Measurements from ENCODE around the gene ARX.

DNA sequence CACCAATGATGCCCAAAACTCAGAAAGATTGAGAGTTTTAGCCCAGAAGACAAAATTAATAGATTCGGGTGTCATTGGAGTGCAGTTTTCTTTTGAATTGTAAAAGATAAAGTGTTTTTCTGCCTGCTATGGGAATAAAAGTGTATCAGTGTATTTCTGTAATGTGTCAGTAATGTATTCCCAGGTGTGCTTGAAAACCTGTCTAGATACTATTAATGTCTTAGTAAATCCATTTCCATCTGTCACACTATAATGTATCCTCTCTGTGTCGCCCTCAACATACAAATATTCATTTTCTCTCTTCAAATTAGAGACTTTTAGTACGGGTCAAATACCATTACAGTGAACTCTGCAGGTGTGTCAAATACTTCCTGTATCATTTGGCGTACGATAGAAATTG is 43.5 kb upstream of the ARX start:
- TF ChIP-seq TAF1 (IDR thresholded peaks at IDR 0.05; ENCODE audit: borderline replicate concordance, insufficient read depth, low read length) (no peak), POLR2AphosphoS5 (IDR thresholded peaks at IDR 0.05; ENCODE audit: low read depth, low read length) (no peak), SIN3A (IDR thresholded peaks at IDR 0.05; ENCODE audit: borderline replicate concordance, insufficient read depth, low read length) (no peak)
- TF ChIP-seq, protein P1, sequence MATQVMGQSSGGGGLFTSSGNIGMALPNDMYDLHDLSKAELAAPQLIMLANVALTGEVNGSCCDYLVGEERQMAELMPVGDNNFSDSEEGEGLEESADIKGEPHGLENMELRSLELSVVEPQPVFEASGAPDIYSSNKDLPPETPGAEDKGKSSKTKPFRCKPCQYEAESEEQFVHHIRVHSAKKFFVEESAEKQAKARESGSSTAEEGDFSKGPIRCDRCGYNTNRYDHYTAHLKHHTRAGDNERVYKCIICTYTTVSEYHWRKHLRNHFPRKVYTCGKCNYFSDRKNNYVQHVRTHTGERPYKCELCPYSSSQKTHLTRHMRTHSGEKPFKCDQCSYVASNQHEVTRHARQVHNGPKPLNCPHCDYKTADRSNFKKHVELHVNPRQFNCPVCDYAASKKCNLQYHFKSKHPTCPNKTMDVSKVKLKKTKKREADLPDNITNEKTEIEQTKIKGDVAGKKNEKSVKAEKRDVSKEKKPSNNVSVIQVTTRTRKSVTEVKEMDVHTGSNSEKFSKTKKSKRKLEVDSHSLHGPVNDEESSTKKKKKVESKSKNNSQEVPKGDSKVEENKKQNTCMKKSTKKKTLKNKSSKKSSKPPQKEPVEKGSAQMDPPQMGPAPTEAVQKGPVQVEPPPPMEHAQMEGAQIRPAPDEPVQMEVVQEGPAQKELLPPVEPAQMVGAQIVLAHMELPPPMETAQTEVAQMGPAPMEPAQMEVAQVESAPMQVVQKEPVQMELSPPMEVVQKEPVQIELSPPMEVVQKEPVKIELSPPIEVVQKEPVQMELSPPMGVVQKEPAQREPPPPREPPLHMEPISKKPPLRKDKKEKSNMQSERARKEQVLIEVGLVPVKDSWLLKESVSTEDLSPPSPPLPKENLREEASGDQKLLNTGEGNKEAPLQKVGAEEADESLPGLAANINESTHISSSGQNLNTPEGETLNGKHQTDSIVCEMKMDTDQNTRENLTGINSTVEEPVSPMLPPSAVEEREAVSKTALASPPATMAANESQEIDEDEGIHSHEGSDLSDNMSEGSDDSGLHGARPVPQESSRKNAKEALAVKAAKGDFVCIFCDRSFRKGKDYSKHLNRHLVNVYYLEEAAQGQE (IDR thresholded peaks at IDR 0.05; ENCODE audit: insufficient read depth in 1 of 2, low read depth in 2 of 2, low read length in 2 of 2) = no peak
